Omental fat pad (tissue), 4 donors: Measurements from ENCODE around the gene SERTAD1. TPM values are rescaled to one million over a fixed set of nuclear protein-coding genes. Genes with fewer than 3 reads are reported as not detected.

Experiments
- ATAC-seq: fragments of 150-250 bp; one replicate; pipeline ENCODE4 v1.9.1; 2016; ENCODE audit warnings: mild to moderate bottlenecking, moderate library complexity; ENCODE audit not compliant: low FRiP score
- DNase-seq: peaks from one replicate; pipeline ENCODE4 v3.0.0-alpha.2; 2019; ENCODE audit warnings: low spot score
- CTCF ChIP-seq, 3 donors: fragments of 450-650 bp; IDR thresholded peaks; one replicate each; pipeline ENCODE4 v1.5.1; 2016 to 2017; ENCODE audit warnings: antibody characterized with exemption in 3 of 3, mild to moderate bottlenecking in 3 of 3, moderate library complexity in 2 of 3
- total RNA-seq, 4 donors: library from RNA; depleted of rRNA; stranded (reverse); fragments of >200 nt; gene quantifications; one replicate each; pipeline ENCODE4 v1.1.0, GENCODE V29; 2016

Gene SERTAD1
- total RNA-seq, 4 donors from 2014 or later: 18.9 to 80.9 (median 37.7) TPM

- DNase-seq (no peak), ATAC-seq (no peak)
- TF ChIP-seq CTCF (IDR thresholded peaks at IDR 0.05): no peak
These were observed 36.2 kb downstream of the SERTAD1 start for GRCh38 chr19:40389404-40390083.

DNA sequence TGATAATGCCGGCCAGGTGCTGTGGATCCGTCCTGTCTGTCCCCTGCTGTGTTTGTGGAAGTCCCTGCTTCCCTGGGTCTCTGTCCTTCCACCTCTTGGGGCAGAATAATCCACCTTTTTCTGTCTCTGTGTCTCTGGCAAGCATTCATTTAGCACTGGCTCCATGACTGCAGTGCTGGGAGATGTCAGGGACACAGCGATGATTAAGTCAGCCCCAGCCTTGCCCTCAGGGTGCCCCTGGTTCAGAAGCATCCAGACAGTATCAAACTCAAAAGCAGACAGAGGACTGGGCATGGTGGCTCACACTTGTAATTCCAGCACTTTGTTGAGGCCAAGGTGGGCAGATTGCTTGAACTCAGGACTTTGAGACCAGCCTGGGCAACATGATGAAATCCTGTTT lies 37.3 kb downstream of the SERTAD1 start:
- DNase-seq: no peak

GRCh38 chr19:40387155-40387554 lies 38.6 kb downstream of the SERTAD1 start:
- no peak for ATAC-seq
- DNase-seq: no peak
- TF ChIP-seq CTCF (IDR thresholded peaks at IDR 0.05): no peak

More for the DNA sequence above, 37.3 kb downstream of the SERTAD1 start:
- ATAC-seq: no peak
- TF ChIP-seq CTCF (IDR thresholded peaks at IDR 0.05): no peak

GRCh38 chr19:40383668-40384248 lies 42.0 kb downstream of the SERTAD1 start:
- DNase-seq: no peak
- TF ChIP-seq CTCF (IDR thresholded peaks at IDR 0.05): no peak
- no peak for ATAC-seq

- DNase-seq (no peak), ATAC-seq (no peak)
- TF ChIP-seq CTCF (IDR thresholded peaks at IDR 0.05): no peak
These were observed 44.5 kb downstream of the SERTAD1 start for GRCh38 chr19:40381321-40381720.

GRCh38 chr19:40380199-40381037 lies 45.4 kb downstream of the SERTAD1 start:
- ATAC-seq: no peak
- no peak for TF ChIP-seq CTCF (IDR thresholded peaks at IDR 0.05)
- DNase-seq: no peak
